Germinal center (tissue), 1 donor: ENCODE measurements around the gene STK4.
"Not testable (repeated sequence)": the region's sequence is repeated elsewhere in the genome, so short reads cannot be mapped to it uniquely, and the experiment has no call there.

ENCODE experiments used
- DNase-seq: peaks from one replicate; pipeline ENCODE4 v3.0.0; 2012; ENCODE audit warnings: mixed read lengths, low spot score

Gene STK4

GRCh38 chr20:45053430-45054351 lies 87.4 kb downstream of the STK4 start:
- DNase-seq = no peak

GRCh38 chr20:45055056-45055455 lies 88.7 kb downstream of the STK4 start:
- no peak for DNase-seq

- DNase-seq = no peak
These were observed 90.3 kb downstream of the STK4 start for GRCh38 chr20:45056473-45057173.

- no peak for DNase-seq
These were observed 92.0 kb downstream of the STK4 start for GRCh38 chr20:45058168-45058850.

GRCh38 chr20:45059022-45059728 lies 92.9 kb downstream of the STK4 start:
- no peak for DNase-seq

GRCh38 chr20:45060294-45060693 lies 94.0 kb downstream of the STK4 start:
- no peak for DNase-seq

- no peak for DNase-seq
These were observed 94.9 kb downstream of the STK4 start for GRCh38 chr20:45061244-45061643.

GRCh38 chr20:45063107-45063506 lies 96.8 kb downstream of the STK4 start:
- not testable (repeated sequence) for DNase-seq

- DNase-seq = no peak
These were observed 98.5 kb downstream of the STK4 start for GRCh38 chr20:45064812-45065211.

- no peak for DNase-seq
These were observed 100.1 kb downstream of the STK4 start for GRCh38 chr20:45066372-45066771.

- DNase-seq = no peak
These were observed 100.8 kb downstream of the STK4 start for GRCh38 chr20:45067087-45067486.

GRCh38 chr20:45067558-45067957 lies 101.2 kb downstream of the STK4 start:
- no peak for DNase-seq

GRCh38 chr20:45069261-45069660 lies 102.9 kb downstream of the STK4 start:
- DNase-seq = no peak

- DNase-seq = no peak
These were observed 104.8 kb downstream of the STK4 start for GRCh38 chr20:45070932-45071632.

GRCh38 chr20:45072066-45072465 lies 105.8 kb downstream of the STK4 start:
- DNase-seq = no peak

- DNase-seq = no peak
These were observed 106.9 kb downstream of the STK4 start for GRCh38 chr20:45073221-45073620.

GRCh38 chr20:45077559-45077958 lies 111.2 kb downstream of the STK4 start:
- DNase-seq = no peak

GRCh38 chr20:45080867-45081624 lies 114.7 kb downstream of the STK4 start:
- DNase-seq = peak; percentile 35

GRCh38 chr20:45082468-45082867 lies 116.2 kb downstream of the STK4 start:
- no peak for DNase-seq

- DNase-seq = no peak
These were observed 116.8 kb downstream of the STK4 start for GRCh38 chr20:45083127-45083526.

GRCh38 chr20:45085289-45085688 lies 119.0 kb downstream of the STK4 start:
- DNase-seq = no peak
